A673 (cell line): ENCODE data around the gene HOXB3. TPM values are rescaled to one million over a fixed set of nuclear protein-coding genes. Genes with fewer than 3 reads are reported as not detected.

Experiments used
- BruUV-seq: library from RNA; stranded (reverse); fragments of 400-500 nt; replicated peaks from 2 replicates; lab custom pipeline; 2021; lab: Mats Ljungman, UMichigan
- CTCF ChIA-PET: fragments of 300-600 bp; sonication (Branson Sonifier 250); formaldehyde crosslinking; loops from one replicate; lab custom pipeline; 2022; ENCODE audit warnings: antibody characterized with exemption; lab: Charles Lee
- POLR2A ChIA-PET: fragments of 300-600 bp; sonication (Branson Sonifier 250); formaldehyde crosslinking; loops from one replicate; lab custom pipeline; 2022; ENCODE audit warnings: antibody characterized with exemption; ENCODE audit not compliant: low non-redundant PET; lab: Charles Lee
- DNase-seq: peaks from one replicate; pipeline ENCODE4 v3.0.0-alpha.2; 2015; ENCODE audit warnings: low spot score
- H3K27ac ChIP-seq: fragments of 200-600 bp; sonication (generic); 2 replicates; pipeline ENCODE4 v1.5.1; 2016; ENCODE audit warnings: mixed run types, low read depth, mild to moderate bottlenecking, mixed read lengths, antibody characterized with exemption, low read length; ENCODE audit not compliant: poor library complexity, severe bottlenecking
- H3K27me3 ChIP-seq: fragments of 200-600 bp; sonication (generic); replicated peaks from 2 replicates; pipeline ENCODE4 v1.6.1; 2017; ENCODE audit warnings: mixed run types, low read depth, mild to moderate bottlenecking, mixed read lengths, antibody characterized with exemption, low read length; ENCODE audit not compliant: insufficient read depth, poor library complexity
- H3K36me3 ChIP-seq: fragments of 200-600 bp; sonication (generic); 2 replicates; pipeline ENCODE4 v1.6.1; 2016; ENCODE audit warnings: mixed run types, mild to moderate bottlenecking, mixed read lengths, antibody characterized with exemption, low read length; ENCODE audit not compliant: insufficient read depth, poor library complexity, severe bottlenecking
- H3K4me1 ChIP-seq: fragments of 200-600 bp; sonication (generic); 2 replicates; pipeline ENCODE4 v1.6.1; 2017; ENCODE audit warnings: mixed run types, mild to moderate bottlenecking, mixed read lengths, antibody characterized with exemption, low read length; ENCODE audit not compliant: insufficient read depth, poor library complexity, severe bottlenecking
- H3K4me3 ChIP-seq: fragments of 200-600 bp; sonication (generic); 2 replicates; pipeline ENCODE4 v1.5.1; 2016; ENCODE audit warnings: low read depth, mixed run types, mild to moderate bottlenecking, mixed read lengths, low read length; ENCODE audit not compliant: poor library complexity, severe bottlenecking
- H3K9me3 ChIP-seq: fragments of 200-600 bp; sonication (generic); 2 replicates; pipeline ENCODE4 v1.6.1; 2016; ENCODE audit warnings: mixed run types, low read depth, mild to moderate bottlenecking, mixed read lengths, antibody characterized with exemption, low read length; ENCODE audit not compliant: poor library complexity, severe bottlenecking
- CTCF ChIP-seq: fragments of 300-800, 200-600 bp; sonication (generic); conservative IDR thresholded peaks from 2 replicates; pipeline ENCODE4 v1.5.1; 2017; ENCODE audit warnings: low read depth, mild to moderate bottlenecking, antibody characterized with exemption, low read length, moderate library complexity, mixed read lengths
- EZH2 ChIP-seq: fragments of 200-600 bp; sonication (generic); IDR thresholded peaks from 2 replicates; pipeline ENCODE4 v1.6.1; 2017; ENCODE audit warnings: borderline replicate concordance, low read depth, mild to moderate bottlenecking, mixed read lengths, antibody characterized with exemption, low read length; ENCODE audit not compliant: poor library complexity, severe bottlenecking
- intact Hi-C: fragments of 100-400 bp; cut with micrococcal nuclease; formaldehyde crosslinking; loops from one replicate; pipeline ENCODE4 v1.10.0; 2022; ENCODE audit not compliant: unreplicated experiment
- total RNA-seq: library from RNA; stranded (reverse); gene quantifications from 2 replicates; pipeline ENCODE4 v1.2.3, GENCODE V29; 2021

The HOXB3 gene
- total RNA-seq, 1 experiment from 2014 or later = 40.7 TPM

GRCh38 chr17:48630009-48630924, 40.2 kb upstream of the HOXB3 start:
- H3K4me3 ChIP-seq = no peak overlapping the region
- H3K9me3 ChIP-seq = no peaks in the 10 kb centered on the region
- POLR2A ChIA-PET = no interaction called here
- CTCF ChIA-PET = no interaction called here
- intact Hi-C loops = no loop called here
- H3K27me3 ChIP-seq = no peaks in the 10 kb centered on the region
- TF ChIP-seq EZH2 (no peak), CTCF (no peak)
- no peak for DNase-seq
- no peaks in the 10 kb centered on the region for H3K36me3 ChIP-seq
- no peak overlapping the region for H3K27ac ChIP-seq
- no TSS peak for BruUV-seq
- H3K4me1 ChIP-seq = peaks cover 7% of the 10 kb centered on the region

- no peak overlapping the region for H3K4me3 ChIP-seq
- ChIA-PET CTCF (no interaction called here), POLR2A (no interaction called here)
- no peaks in the 10 kb centered on the region for H3K36me3 ChIP-seq
- no peak for DNase-seq
- TF ChIP-seq EZH2 (no peak), CTCF (no peak)
- no peaks in the 10 kb centered on the region for H3K9me3 ChIP-seq
- intact Hi-C loops = no loop called here
- no peak overlapping the region for H3K27ac ChIP-seq
- H3K27me3 ChIP-seq = no peaks in the 10 kb centered on the region
- peaks cover 12% of the 10 kb centered on the region for H3K4me1 ChIP-seq
- BruUV-seq = no TSS peak
Measured at GRCh38 chr17:48629411-48629759, 39.3 kb upstream of the HOXB3 start.

- H3K36me3 ChIP-seq = no peaks in the 10 kb centered on the region
- H3K4me1 ChIP-seq = peaks cover 18% of the 10 kb centered on the region
- ChIA-PET CTCF (interaction anchor here (0.6 kb wide), 1 partner anchor 247 kb away, joined by 3 read pairs; no protein-coding TSS in a partner anchor), POLR2A (interaction anchor here (0.7 kb wide), 1 partner anchor 405 kb away, joined by 4 read pairs; no protein-coding TSS in a partner anchor)
- H3K9me3 ChIP-seq = no peaks in the 10 kb centered on the region
- no peaks in the 10 kb centered on the region for H3K27me3 ChIP-seq
- BruUV-seq = no TSS peak
- DNase-seq = no peak
- H3K27ac ChIP-seq = no peak overlapping the region
- no peak for TF ChIP-seq CTCF
- no peak for TF ChIP-seq EZH2
- intact Hi-C loops = no loop called here
- H3K4me3 ChIP-seq = no peak overlapping the region
Measured at GRCh38 chr17:48628649-48629410, 38.8 kb upstream of the HOXB3 start.
